ENCODE data around the gene RAB27B.

- no peak for TF ChIP-seq TCF7 (CRISPR knock-in tag; IDR thresholded peaks at IDR 0.05; ENCODE audit: low read depth)
- TF ChIP-seq ZNF671 (CRISPR knock-in tag; IDR thresholded peaks at IDR 0.05), result no peak
- no peak for TF ChIP-seq CTCF (IDR thresholded peaks at IDR 0.05)
- no peak for TF ChIP-seq JUN (CRISPR knock-in tag; IDR thresholded peaks at IDR 0.05)
- no peak for TF ChIP-seq ETV6 (CRISPR knock-in tag; IDR thresholded peaks at IDR 0.05)
- no peak for TF ChIP-seq TP53 (CRISPR knock-in tag; IDR thresholded peaks at IDR 0.05)
- TF ChIP-seq, protein P1, sequence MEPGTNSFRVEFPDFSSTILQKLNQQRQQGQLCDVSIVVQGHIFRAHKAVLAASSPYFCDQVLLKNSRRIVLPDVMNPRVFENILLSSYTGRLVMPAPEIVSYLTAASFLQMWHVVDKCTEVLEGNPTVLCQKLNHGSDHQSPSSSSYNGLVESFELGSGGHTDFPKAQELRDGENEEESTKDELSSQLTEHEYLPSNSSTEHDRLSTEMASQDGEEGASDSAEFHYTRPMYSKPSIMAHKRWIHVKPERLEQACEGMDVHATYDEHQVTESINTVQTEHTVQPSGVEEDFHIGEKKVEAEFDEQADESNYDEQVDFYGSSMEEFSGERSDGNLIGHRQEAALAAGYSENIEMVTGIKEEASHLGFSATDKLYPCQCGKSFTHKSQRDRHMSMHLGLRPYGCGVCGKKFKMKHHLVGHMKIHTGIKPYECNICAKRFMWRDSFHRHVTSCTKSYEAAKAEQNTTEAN (CRISPR knock-in tag; IDR thresholded peaks at IDR 0.05), result no peak
- TF ChIP-seq NFE2L1 (CRISPR knock-in tag; IDR thresholded peaks at IDR 0.05), result no peak
These were observed 45.6 kb downstream of the RAB27B start for GRCh38 chr18:54873884-54874255.

Data from WTC11 (cell line).